GM18499 (cell line): ENCODE data around the gene WDR89.
"Not testable (repeated sequence)": the region's sequence is repeated elsewhere in the genome, so short reads cannot be mapped to it uniquely, and the experiment has no call there.

Experiments used
- ATAC-seq: cut with Tn5 transposase; IDR thresholded peaks from one replicate; pipeline ENCODE4 v1.9.1; 2021; ENCODE audit warnings: moderate number of reproducible peaks; ENCODE audit not compliant: insufficient read depth, unreplicated experiment

WDR89 gene, protein sequence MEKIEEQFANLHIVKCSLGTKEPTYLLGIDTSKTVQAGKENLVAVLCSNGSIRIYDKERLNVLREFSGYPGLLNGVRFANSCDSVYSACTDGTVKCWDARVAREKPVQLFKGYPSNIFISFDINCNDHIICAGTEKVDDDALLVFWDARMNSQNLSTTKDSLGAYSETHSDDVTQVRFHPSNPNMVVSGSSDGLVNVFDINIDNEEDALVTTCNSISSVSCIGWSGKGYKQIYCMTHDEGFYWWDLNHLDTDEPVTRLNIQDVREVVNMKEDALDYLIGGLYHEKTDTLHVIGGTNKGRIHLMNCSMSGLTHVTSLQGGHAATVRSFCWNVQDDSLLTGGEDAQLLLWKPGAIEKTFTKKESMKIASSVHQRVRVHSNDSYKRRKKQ

DNA sequence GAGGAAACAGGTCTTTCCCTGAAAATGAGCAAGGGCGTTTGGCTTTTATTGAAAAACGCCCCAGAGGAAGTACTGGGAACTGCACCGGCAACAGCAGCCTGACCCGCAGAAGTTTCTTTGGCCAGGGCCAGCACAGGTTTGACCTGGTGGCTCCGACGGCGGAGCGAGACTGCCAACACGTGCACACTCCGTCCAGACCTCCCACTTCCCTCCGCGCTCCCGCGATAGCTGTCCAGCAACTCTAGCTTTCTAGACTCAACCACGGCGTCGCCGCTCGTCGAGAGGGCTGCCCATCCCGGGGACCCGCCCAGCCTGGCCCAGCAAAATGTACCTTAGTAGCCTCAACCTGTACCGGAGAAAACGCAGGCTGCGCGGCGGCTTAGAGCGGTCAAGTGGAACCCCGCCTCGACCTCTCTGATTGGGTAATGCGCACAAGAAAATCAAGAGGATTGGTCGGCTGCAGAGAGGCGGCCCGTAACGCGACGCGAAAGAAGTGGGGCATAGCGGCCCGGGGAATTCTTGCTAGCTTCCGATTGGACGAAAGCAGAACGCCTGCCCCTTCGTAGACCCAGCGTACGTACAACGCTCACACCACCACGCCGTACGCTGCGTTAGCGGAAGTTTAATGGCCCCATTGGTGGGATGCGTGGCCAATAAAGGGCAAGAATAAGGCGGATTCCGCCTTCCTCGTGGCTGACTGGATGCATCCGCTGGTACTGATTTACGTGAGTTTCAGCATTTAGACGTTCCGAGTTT lies at the start of gene WDR89:
Gene WDR89 (minus strand): TSS at position 399 of the 756 bp plus-strand sequence. CDS start 41,929 bp downstream, outside the sequence.
- peak; percentile 63 for ATAC-seq

DNA sequence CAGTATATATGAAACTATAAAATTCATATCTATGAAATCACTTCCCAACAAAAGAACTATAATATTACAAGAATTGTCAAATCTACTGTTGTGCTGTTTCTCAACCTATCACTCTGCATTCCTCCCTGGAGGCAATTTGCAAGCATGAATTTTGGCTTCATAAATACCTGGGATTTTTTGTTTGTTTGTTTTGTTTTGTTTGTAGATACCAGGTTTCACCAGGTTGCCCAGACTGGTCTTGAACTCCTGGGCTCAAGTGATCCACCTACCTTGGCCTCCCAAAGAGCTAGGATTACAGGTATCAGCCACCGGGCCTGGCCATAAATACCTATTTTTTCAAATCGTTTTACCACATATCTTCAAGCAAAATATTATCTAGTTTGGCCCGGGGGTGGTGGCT lies 47.5 kb upstream of the WDR89 start:
- no peak for ATAC-seq

DNA sequence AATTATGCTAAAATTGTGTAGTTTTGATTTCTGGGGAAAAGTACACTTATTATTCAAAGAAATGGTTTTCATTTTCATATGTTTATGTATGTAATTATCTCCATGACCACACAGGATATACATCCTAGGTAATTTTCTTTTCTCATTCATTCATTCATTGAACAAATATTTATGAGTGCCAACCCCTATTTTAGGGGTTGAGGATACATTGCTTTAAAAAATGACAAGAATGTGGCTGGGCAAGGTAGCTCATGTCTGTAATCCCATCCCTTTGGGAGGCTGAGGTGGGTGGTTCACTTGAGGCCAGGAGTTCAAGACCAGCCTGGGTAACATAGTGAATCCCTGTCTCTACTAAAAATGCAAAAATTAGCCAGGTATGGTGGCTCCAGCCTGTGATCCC lies 45.3 kb upstream of the WDR89 start:
- no peak for ATAC-seq

DNA sequence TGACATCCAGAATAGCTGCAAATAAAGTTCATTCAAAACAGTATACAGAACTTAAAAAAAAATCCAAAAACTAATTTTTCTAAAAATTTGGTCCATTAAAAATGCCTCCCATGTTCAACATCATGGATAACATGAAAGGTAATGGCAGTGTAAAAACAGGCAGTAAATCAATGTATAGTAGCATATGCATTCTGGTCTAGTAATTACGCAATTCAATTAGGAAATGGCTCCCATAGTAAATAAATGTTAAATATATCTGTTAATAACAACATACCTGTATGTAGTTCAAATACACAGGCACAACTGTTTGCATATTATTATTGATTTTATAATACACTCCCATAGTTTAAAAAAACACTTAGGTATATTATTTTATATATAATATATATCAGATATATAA lies 43.7 kb upstream of the WDR89 start:
- ATAC-seq, result no peak

DNA sequence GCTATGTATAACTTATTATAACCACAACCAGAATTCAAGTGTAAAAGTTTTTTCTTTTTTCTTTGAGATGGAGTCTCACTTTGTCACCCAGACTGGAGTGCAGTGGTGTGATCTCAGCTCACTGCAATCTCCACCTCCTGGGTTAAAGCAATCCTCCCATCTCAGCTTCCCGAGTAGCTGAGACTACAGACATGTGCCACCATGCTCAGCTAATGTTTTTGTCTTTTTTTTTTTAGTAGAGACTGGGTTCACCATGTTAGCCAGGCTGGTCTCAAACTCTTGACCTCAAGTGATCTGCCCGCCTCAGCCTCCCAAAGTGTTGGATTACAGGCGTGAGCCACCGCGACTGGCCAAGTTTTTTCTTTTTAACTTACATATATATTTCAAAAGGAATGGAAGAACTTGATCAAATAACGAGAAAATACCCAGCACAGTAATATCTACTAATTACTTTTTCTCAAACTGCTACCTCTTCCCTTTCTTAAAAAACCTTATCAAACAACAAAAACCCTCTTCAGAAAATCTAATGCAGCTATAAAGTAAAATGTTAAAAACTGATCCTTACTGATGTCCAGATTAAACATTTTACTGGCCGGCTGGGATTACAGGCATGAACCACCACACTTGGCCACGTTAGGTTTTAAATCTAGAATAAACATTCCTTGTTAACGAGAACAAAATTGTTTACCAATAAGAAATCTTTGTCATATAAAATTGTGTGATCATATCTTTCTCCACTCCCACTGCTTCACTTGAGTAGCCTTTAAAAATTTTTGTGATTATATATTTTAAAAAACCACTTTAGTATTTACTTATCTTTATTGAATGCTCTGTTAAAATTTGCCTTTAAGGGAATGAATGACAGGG lies 41.3 kb upstream of the WDR89 start:
- ATAC-seq, result no peak

DNA sequence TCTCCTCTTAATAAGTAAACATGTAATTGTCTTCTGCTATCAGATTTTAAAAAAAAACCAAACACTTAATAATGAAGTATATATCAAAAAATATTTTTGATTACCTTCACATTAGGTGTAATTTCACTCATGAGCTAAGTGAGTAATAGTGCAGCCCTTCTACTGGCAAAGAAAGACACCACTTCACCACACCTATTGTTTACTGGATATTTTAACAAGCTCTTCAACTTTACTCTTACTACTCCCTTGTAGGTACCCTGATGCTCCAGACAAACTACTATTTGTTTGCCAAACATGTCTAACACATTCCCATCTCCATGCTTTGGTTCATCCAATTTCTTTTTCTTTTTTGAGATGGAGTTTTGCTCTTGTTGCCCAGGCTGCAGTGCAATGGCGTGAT lies 36.9 kb upstream of the WDR89 start:
- ATAC-seq, result no peak

DNA sequence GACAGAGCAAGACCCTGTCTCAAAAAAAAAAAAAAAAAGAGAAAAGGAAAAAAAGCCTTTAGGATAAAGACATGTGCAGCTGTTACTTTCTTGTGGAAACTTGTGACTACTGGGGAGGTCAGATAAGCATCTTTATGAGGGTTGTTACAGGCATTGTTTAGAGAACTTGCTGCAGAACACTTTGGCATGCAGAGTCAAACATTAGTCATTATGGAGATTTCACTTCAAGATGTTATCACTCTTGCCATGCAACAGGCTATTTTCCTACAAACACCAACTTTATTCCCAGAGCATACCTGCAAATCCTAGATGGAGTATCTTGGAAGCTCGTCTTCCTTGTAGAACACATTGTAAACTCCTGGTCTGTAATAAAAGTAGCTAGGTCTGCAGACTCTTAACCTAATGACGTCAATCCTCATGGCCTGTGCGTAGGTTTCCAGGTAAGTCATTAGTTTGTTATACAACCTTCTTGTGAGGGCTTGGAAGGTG lies 36.3 kb upstream of the WDR89 start:
- no peak for ATAC-seq

DNA sequence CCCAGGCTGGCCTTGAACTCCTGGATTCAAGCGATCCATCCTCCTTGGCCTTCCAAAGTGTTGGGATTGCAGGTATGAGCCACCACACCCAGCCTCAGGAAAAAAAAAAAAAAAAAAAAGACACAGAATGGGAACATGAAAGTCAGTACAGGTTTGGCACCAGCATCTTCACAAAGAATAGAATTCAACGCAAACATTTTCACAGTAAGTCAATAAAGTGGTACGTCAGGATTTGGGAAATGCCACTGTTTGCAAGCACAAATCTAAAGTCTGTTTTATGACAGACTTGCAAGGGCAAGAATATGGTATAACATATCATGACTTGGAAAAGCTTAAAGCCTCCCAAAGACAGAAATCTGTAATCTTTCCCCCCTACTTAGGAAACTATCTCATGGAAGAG lies 34.9 kb upstream of the WDR89 start:
- ATAC-seq, result no peak

DNA sequence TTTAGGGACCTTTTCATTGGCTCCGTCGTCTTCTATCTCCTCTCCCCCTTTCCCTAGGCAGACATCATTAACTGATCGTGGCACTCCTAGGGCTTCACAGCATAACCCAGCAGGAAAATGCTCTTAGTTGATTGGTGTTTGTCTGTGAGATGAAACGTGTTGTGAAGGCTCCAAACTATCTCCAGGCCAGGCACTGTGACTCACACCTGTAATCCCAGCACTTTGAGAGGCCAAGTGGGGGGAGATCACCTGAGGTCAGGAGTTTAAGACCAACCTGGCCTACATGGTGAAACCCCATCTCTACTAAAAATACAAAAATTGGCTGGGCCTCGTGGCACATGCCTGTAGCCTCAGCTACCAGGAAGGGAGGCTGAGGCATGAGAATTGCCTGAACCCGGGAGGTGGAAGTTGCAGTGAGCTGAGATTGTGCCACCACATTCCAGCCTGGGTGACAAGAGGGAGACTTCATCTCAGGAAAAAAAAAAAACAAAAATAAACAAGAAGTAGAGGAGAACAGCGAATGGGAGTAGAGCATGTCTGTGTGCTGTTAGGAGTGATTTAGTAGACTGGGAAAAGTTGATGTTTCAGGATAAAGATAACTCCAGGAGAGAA lies 32.3 kb upstream of the WDR89 start:
- no peak for ATAC-seq

DNA sequence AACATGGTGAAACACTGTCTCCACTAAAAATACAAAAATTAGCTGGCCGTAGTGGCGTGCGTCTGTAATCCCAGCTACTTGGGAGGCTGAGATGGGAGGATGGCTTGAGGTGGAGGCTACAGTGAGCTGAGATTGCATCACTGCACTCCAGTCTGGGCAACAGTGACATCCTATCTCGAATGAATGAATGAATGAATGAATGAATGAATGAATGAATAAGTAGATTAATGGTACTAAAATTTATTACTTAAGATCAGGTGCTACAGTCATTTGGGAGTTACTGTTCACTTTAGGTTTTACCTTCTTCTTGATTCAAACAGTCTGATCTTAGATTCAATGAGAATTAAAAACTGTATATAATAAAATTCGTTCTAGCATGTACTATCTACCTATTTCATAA lies 31.6 kb upstream of the WDR89 start:
- no peak for ATAC-seq

DNA sequence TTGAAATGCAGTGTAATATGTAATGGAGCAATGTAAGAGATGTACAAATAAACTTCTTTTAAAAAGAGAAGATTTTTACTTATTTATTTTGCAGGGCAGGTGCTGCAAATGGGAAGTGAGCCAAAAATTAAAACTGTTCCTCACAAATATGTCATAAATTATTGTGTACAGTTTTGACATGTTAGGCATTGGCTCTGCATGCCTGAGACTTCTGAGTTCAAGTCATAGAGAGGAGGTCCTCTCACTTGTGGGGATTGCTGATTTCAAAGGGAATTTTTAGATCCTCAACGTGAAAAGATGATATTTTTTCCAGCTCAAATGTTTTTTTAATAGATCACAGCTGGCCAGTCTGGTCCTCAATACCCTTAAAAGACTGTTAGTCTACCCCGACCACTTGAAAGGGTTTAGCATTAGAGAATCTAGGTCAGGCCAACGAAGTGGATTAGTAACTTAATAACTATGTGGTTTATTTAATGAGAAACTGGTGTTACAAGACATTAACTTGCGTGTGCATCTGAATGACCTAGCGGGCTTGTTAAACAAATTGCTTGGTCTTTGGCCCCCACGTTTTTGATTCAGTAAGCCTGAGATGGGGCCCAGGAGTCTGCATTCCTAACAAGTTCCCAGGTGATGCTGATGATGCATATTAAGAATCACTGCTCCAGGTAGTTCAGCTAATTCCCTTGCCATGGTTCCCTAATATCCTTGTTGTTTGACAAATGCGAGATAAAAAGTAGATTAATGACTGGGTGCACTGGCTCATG lies 30.9 kb upstream of the WDR89 start:
- ATAC-seq, result no peak

DNA sequence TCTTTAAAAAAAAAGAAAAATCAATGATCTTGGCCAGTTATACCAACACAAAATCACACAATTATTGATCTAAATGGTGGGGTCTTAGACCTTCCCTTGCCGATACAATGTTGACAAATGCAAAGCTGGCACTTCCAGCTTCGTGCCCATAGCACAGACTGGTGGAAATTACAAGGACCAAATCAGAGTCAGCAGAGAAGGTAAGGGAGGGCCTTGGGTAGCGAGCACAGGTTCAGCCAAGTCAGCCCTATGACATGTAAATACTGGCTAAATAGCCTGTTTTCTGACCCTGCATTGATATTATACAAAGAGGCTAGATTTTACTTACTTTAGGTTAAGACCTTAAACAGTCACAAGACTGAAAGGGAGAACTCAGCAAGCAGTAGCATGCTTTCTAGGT lies 30.3 kb upstream of the WDR89 start:
- no peak for ATAC-seq

DNA sequence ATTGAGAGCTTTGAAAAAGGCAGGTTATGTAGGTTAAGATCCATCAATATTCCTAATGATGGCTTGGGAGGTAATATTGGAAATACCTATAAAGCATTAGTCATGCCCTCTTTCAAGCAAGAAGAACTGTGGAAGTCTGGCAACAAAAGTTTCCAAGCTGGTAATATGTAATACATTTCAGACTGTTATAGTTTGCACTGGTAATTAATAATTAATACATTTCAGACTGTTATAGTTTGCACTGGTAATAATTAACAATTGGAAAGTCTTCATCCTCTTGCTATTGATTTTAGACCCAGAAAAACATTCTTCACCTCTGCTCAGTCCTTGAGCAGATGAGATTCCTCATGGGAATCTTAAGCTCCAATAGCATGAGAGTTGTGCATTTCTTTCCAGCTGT lies 29.0 kb upstream of the WDR89 start:
- no peak for ATAC-seq

DNA sequence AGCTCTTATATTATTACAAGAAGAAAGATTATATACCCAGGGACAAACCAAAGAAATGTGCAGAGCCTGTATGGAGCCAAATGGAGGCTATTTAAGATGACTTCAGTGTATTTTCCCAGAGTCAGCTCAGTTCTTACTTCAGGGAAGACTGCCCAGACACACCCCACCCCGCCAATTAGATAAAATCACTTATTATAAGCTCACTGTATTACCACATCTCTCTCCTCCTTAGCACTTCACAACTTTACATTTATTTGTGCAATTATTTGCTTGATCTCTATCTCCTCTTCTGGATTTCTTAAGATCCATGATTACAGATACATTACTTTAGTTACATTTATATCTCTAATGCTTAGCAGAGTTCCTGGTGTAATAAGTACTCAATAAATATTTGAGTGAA lies 24.7 kb upstream of the WDR89 start:
- no peak for ATAC-seq

DNA sequence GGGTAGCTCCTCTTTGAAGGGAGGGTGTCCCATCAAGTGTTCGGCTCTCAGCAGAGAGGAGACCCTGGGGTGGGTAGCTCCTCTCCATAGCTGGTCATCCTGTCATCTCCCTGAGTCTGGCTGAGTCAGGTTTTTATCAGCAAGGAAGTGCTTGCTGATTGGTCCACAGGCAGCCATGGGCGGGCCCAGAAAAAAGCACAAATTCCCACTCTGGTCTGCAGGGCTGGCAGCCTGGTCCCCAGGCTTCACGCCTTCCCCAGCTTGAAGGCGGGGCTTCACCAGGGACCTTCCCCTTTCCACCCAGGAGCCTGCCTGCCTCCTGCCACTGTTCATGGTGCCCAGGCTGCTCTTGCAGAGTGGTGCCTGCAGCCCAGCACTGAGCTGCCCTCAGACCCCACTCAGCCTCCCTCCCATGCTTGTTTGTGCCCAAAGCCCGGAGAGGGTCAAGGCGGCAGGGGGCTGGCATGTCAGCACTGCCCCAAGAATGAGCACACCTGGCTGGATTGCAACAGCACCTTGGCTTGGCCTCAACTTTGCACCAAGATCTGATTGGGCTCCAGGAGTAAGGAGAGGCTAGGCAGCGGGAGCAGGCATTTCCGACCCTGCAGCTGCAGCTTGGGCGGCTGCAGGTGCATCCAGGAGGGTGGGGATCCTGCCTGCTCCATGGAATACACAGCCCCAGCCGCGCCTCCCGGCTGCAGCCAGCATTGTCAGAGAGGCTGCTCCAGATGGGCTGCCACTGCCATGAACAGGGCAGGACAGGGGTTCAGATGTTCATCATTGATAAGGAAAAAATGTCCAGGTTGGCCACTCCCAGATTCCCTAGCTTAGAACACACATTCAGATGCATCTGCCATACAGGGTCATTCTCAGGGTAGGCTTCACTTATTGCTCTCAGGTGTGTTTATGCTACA lies 22.0 kb upstream of the WDR89 start:
- ATAC-seq, result no peak

DNA sequence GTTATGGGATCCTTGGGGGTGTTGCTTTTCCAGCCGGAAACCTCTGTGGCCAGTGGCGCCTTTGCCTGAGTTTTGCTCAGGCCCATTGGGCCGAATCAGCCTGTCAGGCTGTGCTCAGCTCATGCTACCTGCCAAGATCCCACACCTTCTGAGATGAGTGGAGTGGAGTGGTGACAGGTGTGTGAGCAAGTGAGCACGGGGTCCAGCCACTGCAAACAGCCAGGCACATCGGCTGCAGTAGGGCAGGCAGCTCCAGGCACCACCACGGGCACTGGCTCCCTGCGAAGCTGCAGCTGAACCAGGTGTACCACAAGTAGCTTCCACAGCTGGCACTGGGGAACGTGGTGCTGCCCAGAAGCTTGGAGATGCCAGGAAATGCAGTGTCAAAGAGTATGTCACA lies 21.1 kb upstream of the WDR89 start:
- ATAC-seq, result no peak

DNA sequence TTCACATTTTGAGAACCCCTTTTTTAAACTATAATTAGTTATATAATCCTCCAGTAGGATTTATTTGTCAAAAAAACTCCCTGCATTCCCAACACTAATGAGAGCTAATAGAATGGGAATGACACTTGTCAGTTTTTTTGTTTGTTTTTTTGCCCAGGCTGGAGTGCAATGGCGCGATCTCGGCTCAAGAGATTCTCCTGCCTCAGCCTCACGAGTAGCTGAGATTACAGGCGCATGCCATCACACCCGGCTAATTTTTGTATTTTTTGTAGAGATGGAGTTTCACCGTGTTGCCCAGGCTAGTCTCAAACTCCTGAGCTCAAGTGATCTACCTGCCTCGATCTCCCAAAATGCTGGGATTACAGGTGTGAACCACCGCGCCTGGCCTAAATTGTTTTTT lies 20.2 kb upstream of the WDR89 start:
- not testable (repeated sequence) for ATAC-seq

DNA sequence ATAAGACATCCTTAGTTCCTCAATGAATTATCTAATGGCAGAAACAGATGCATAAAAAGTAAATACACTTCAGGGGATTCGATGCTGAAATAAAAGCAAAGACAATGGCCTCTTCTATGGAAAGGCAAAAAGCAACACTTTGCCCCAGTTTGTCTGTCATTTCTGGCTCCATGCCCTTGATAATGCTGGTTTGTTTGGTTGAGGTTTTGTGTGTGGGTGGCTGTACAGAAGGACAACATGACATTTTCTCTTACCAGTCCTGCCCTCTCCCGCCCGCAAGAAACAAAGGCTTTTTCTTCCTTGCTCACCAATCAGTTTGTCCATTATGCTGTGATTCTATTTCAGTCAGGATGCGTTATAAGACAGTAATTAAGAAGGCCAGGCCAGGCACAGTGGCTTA lies 18.1 kb upstream of the WDR89 start:
- ATAC-seq, result no peak

DNA sequence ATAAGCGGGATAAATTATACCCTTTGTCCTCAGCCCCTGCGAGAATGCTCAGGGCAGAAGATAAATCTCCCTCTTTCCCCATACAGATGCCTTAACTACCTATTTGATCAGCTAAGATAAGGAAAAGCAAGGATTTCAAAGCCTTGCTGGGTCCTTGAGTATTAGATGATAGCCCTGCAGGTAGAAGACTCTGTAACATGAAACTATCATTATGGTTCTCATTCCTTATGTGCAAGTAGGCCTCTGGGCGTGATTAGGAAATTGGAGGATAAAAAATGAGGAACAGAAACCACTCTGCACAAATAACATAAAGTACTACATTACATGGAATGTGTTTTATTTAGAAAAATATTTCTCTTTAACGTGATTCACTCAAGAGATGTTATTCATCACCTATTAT lies 14.5 kb upstream of the WDR89 start:
- ATAC-seq, result no peak
